ENCODE measurements around the gene SLC2A13. TPM values are rescaled to one million over a fixed set of nuclear protein-coding genes. Genes with fewer than 3 reads are reported as not detected.

The SLC2A13 gene
- total RNA-seq, 1 experiment from 2014 or later: 15.3 TPM

DNA sequence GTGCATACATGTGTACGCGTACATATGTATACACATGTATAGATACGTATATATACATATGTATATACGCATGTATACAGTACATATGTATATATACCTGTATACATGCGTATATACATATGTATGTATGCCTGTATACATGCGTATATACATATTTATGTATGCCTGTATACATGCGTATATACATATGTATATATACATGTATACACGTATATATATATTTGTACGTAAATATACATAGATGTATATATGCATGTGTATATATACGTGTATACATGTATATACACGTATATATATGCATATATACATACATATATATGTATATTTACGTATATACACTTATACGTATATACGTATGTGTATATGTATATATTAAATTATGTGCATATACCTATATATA lies 392.3 kb downstream of the SLC2A13 start (continued):
- TF ChIP-seq, protein P1, sequence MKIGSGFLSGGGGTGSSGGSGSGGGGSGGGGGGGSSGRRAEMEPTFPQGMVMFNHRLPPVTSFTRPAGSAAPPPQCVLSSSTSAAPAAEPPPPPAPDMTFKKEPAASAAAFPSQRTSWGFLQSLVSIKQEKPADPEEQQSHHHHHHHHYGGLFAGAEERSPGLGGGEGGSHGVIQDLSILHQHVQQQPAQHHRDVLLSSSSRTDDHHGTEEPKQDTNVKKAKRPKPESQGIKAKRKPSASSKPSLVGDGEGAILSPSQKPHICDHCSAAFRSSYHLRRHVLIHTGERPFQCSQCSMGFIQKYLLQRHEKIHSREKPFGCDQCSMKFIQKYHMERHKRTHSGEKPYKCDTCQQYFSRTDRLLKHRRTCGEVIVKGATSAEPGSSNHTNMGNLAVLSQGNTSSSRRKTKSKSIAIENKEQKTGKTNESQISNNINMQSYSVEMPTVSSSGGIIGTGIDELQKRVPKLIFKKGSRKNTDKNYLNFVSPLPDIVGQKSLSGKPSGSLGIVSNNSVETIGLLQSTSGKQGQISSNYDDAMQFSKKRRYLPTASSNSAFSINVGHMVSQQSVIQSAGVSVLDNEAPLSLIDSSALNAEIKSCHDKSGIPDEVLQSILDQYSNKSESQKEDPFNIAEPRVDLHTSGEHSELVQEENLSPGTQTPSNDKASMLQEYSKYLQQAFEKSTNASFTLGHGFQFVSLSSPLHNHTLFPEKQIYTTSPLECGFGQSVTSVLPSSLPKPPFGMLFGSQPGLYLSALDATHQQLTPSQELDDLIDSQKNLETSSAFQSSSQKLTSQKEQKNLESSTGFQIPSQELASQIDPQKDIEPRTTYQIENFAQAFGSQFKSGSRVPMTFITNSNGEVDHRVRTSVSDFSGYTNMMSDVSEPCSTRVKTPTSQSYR (CRISPR knock-in tag; IDR thresholded peaks at IDR 0.05): no peak
- no peak for TF ChIP-seq ZBTB43 (CRISPR knock-in tag; IDR thresholded peaks at IDR 0.05)
- TF ChIP-seq NFE2L1 (CRISPR knock-in tag; IDR thresholded peaks at IDR 0.05): no peak
- no peak for TF ChIP-seq SP1 (CRISPR knock-in tag; conservative IDR thresholded peaks at IDR 0.05)
- TF ChIP-seq ZSCAN18 (CRISPR knock-in tag; IDR thresholded peaks at IDR 0.05): no peak
- no peak for TF ChIP-seq NFYB (CRISPR knock-in tag; conservative IDR thresholded peaks at IDR 0.05; ENCODE audit: low read depth)
- no peak for TF ChIP-seq CREM (CRISPR knock-in tag; IDR thresholded peaks at IDR 0.05)
- no peak for TF ChIP-seq RELA (CRISPR knock-in tag; IDR thresholded peaks at IDR 0.05; ENCODE audit: borderline replicate concordance)
- TF ChIP-seq ZNF232 (CRISPR knock-in tag; IDR thresholded peaks at IDR 0.05): no peak
- no peak for TF ChIP-seq ZNF423 (CRISPR knock-in tag; IDR thresholded peaks at IDR 0.05)

- TF ChIP-seq, protein P2, sequence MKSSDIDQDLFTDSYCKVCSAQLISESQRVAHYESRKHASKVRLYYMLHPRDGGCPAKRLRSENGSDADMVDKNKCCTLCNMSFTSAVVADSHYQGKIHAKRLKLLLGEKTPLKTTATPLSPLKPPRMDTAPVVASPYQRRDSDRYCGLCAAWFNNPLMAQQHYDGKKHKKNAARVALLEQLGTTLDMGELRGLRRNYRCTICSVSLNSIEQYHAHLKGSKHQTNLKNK (CRISPR knock-in tag; IDR thresholded peaks at IDR 0.05): no peak
- TF ChIP-seq, protein P3, sequence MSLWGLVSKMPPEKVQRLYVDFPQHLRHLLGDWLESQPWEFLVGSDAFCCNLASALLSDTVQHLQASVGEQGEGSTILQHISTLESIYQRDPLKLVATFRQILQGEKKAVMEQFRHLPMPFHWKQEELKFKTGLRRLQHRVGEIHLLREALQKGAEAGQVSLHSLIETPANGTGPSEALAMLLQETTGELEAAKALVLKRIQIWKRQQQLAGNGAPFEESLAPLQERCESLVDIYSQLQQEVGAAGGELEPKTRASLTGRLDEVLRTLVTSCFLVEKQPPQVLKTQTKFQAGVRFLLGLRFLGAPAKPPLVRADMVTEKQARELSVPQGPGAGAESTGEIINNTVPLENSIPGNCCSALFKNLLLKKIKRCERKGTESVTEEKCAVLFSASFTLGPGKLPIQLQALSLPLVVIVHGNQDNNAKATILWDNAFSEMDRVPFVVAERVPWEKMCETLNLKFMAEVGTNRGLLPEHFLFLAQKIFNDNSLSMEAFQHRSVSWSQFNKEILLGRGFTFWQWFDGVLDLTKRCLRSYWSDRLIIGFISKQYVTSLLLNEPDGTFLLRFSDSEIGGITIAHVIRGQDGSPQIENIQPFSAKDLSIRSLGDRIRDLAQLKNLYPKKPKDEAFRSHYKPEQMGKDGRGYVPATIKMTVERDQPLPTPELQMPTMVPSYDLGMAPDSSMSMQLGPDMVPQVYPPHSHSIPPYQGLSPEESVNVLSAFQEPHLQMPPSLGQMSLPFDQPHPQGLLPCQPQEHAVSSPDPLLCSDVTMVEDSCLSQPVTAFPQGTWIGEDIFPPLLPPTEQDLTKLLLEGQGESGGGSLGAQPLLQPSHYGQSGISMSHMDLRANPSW (CRISPR knock-in tag; conservative IDR thresholded peaks at IDR 0.05; ENCODE audit: low read depth): no peak
- no peak for TF ChIP-seq NR2C2 (CRISPR knock-in tag; IDR thresholded peaks at IDR 0.05)
- no peak for TF ChIP-seq OVOL2 (CRISPR knock-in tag; IDR thresholded peaks at IDR 0.05; ENCODE audit: borderline replicate concordance)
- no peak for TF ChIP-seq JUN (CRISPR knock-in tag; IDR thresholded peaks at IDR 0.05)
- TF ChIP-seq E2F1 (CRISPR knock-in tag; IDR thresholded peaks at IDR 0.05): no peak
- TF ChIP-seq, protein P4, sequence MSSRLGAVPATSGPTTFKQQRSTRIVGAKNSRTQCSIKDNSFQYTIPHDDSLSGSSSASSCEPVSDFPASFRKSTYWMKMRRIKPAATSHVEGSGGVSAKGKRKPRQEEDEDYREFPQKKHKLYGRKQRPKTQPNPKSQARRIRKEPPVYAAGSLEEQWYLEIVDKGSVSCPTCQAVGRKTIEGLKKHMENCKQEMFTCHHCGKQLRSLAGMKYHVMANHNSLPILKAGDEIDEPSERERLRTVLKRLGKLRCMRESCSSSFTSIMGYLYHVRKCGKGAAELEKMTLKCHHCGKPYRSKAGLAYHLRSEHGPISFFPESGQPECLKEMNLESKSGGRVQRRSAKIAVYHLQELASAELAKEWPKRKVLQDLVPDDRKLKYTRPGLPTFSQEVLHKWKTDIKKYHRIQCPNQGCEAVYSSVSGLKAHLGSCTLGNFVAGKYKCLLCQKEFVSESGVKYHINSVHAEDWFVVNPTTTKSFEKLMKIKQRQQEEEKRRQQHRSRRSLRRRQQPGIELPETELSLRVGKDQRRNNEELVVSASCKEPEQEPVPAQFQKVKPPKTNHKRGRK (CRISPR knock-in tag; IDR thresholded peaks at IDR 0.05; ENCODE audit: borderline replicate concordance): no peak
- no peak for TF ChIP-seq KAT7 (CRISPR knock-in tag; IDR thresholded peaks at IDR 0.05; ENCODE audit: borderline replicate concordance)
- TF ChIP-seq, protein P5, sequence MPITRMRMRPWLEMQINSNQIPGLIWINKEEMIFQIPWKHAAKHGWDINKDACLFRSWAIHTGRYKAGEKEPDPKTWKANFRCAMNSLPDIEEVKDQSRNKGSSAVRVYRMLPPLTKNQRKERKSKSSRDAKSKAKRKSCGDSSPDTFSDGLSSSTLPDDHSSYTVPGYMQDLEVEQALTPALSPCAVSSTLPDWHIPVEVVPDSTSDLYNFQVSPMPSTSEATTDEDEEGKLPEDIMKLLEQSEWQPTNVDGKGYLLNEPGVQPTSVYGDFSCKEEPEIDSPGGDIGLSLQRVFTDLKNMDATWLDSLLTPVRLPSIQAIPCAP (CRISPR knock-in tag; IDR thresholded peaks at IDR 0.05): no peak
- no peak for TF ChIP-seq ZNF416 (CRISPR knock-in tag; IDR thresholded peaks at IDR 0.05)
- TF ChIP-seq MAX (CRISPR knock-in tag; IDR thresholded peaks at IDR 0.05): no peak
- peaks cover 16% of the 10 kb centered on the region for H3K9me3 Mint-ChIP-seq
- H3K36me3 Mint-ChIP-seq: peaks cover 3% of the 10 kb centered on the region; the same call in 1 of the 2 replicates
- H3K4me3 Mint-ChIP-seq: no peak overlapping the region
- no peaks in the 10 kb centered on the region for H3K4me1 Mint-ChIP-seq
- POLR2A ChIA-PET: no interaction called here
- CTCF ChIA-PET: no interaction called here
- ATAC-seq (no peak), DNase-seq (ENCODE audit: low spot score) (no peak)
- no peak overlapping the region for H3K27ac Mint-ChIP-seq
- H3K27me3 Mint-ChIP-seq (ENCODE audit: low read depth): no peaks in the 10 kb centered on the region
Measured at GRCh38 chr12:39712334-39712733, 393.5 kb downstream of the SLC2A13 start.
